HG03378 (cell line): ENCODE measurements around the gene GYS2.
A peak's percentile ranks its signal among the peaks of the same experiment; 100 is the strongest.

Experiments used
- ATAC-seq: cut with Tn5 transposase; IDR thresholded peaks from one replicate; pipeline ENCODE4 v1.9.1; 2021; ENCODE audit warnings: mild to moderate bottlenecking, moderate library complexity; ENCODE audit not compliant: unreplicated experiment

Gene GYS2

GRCh38 chr12:21558100-21558679 is 46.5 kb downstream of the GYS2 start:
- no peak for ATAC-seq

GRCh38 chr12:21553329-21553675 is 51.3 kb downstream of the GYS2 start:
- no peak for ATAC-seq

- ATAC-seq, result no peak
These were observed 51.9 kb downstream of the GYS2 start for GRCh38 chr12:21552635-21553328.

- ATAC-seq, result no peak
These were observed 52.7 kb downstream of the GYS2 start for GRCh38 chr12:21551841-21552465.

GRCh38 chr12:21547437-21547836 is 57.2 kb downstream of the GYS2 start:
- no peak for ATAC-seq

- no peak for ATAC-seq
These were observed 57.9 kb downstream of the GYS2 start for GRCh38 chr12:21546716-21547115.

- ATAC-seq, result no peak
These were observed 59.1 kb downstream of the GYS2 start for GRCh38 chr12:21545557-21545956.

GRCh38 chr12:21543151-21543550 is 61.5 kb downstream of the GYS2 start:
- no peak for ATAC-seq

GRCh38 chr12:21542403-21542802 is 62.2 kb downstream of the GYS2 start:
- no peak for ATAC-seq

GRCh38 chr12:21541773-21542172 is 62.9 kb downstream of the GYS2 start:
- no peak for ATAC-seq

GRCh38 chr12:21539797-21540196 is 64.8 kb downstream of the GYS2 start:
- no peak for ATAC-seq

- ATAC-seq, result no peak
These were observed 66.5 kb downstream of the GYS2 start for GRCh38 chr12:21538061-21538653.

GRCh38 chr12:21529456-21529855 is 75.2 kb downstream of the GYS2 start:
- no peak for ATAC-seq

- ATAC-seq, result no peak
These were observed 75.7 kb downstream of the GYS2 start for GRCh38 chr12:21528953-21529352.

- ATAC-seq, result peak; percentile 92
These were observed 77.0 kb downstream of the GYS2 start for GRCh38 chr12:21527451-21528180.

GRCh38 chr12:21526721-21527345 is 77.8 kb downstream of the GYS2 start:
- ATAC-seq, result no peak

- no peak for ATAC-seq
These were observed 78.6 kb downstream of the GYS2 start, which contains the start of gene SPX for GRCh38 chr12:21526053-21526452. Gene SPX (plus strand): TSS chr12:21526296. CDS start chr12:21526473, 177 bp downstream.

- ATAC-seq, result no peak
These were observed 81.5 kb downstream of the GYS2 start for GRCh38 chr12:21523148-21523547.

GRCh38 chr12:21521541-21521940 is 83.1 kb downstream of the GYS2 start:
- no peak for ATAC-seq

GRCh38 chr12:21518451-21518850 is 86.2 kb downstream of the GYS2 start:
- no peak for ATAC-seq

- ATAC-seq, result no peak
These were observed 88.4 kb downstream of the GYS2 start for GRCh38 chr12:21516281-21516680.
